ENCODE data around the gene C10orf62.
"Not testable (repeated sequence)": the region's sequence is repeated elsewhere in the genome, so short reads cannot be mapped to it uniquely, and the experiment has no call there.

C10orf62 gene

DNA sequence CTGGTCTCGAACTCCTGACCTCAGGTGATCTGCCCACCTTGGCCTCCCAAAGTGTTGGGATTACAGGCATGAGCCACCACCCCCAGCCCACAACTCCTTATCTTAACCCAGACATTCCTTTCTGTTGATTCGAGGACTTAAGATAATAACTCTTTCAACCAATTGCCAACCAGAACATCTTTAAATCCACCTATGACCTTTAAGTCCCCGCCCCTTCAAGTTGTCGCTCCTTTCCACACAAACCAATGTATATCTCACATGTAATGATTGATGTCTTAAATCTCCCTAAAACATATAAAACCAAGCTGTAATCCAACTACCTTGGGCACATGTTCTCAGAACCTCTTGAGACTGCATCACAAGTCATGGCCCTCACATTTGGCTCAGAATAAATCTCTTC is 24.7 kb upstream of the C10orf62 start:
- DNase-seq (ENCODE audit: low spot score), result no peak

DNA sequence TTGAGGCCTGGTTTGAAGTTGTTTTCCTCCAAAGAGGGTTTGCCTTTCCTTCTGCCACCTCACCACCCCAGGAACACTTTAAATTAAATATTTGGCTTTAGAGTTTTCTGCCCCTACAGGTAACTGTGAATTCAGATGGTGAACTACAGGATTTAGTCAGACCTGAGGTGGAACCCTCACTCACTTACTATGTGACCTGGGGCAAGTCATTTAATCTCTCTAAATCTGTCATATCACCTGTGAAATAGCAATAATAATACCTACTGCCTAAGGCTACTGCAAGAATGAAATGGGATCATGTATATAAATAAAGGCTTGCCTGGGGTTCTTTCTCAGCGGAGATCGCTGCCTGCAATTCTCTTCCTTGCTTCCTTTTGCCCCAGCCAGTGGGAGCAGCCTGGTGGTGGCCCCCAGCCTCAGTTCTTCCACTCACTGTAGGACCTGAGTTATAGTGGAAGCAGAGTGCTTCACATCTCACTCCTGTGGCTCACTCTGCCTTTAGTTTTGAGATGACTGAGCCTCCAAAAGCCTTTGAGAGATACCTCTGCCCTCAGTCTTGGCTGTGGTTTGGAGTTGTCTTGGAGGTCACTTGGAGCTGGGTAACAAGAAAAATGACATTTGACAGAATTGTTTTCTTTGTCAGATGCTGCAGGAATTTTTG is 23.1 kb upstream of the C10orf62 start:
- DNase-seq (ENCODE audit: low spot score), result no peak

DNA sequence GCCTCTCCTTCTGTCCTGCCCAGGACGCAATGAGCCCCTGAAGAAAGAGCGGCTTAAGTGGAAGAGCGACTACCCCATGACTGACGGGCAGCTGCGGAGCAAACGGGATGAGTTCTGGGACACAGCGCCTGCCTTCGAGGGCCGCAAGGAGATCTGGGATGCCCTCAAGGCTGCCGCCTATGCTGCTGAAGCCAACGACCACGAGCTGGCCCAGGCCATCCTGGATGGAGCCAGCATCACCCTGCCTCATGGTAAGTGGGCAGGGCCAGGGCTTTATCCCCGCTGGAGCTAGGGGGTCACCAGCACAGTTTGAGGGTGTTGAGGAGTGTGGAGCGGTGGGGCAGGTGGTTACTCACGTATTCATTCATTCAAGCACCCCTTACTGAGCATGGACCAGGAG is 21.6 kb upstream of the C10orf62 start:
- DNase-seq (ENCODE audit: low spot score), result no peak

GRCh38 chr10:97570146-97570788 is 19.3 kb upstream of the C10orf62 start:
- DNase-seq (ENCODE audit: low spot score), result no peak

GRCh38 chr10:97570789-97571471 is 18.6 kb upstream of the C10orf62 start:
- no peak for DNase-seq (ENCODE audit: low spot score)

DNA sequence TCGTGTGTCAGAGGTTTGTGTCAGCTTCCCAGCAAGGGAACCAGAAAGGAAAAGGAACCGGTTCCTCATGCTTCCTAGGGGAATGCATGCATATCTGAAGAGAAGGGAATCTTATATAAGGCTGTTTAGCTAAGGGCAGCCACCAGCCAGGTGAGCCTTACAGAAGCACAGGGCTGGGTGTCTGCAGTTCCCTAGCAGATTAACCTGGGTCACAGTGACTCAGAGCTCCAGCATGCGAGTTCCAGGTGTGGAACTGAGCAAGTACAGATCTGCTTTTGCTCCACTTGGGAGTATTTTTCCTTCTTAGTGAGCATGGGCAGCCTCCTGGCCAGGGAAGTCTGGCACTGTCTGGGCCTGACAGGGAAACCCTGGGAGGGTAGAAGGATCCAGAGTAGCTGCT is 17.9 kb upstream of the C10orf62 start:
- no peak for DNase-seq (ENCODE audit: low spot score)

- peak; percentile 88 for DNase-seq (ENCODE audit: low spot score)
Observed at GRCh38 chr10:97572214-97572989, 17.1 kb upstream of the C10orf62 start, which contains the start of gene ANKRD2. ANKRD2 (plus strand) TSS chr10:97572779; CDS start chr10:97572789, 10 bp downstream.

DNA sequence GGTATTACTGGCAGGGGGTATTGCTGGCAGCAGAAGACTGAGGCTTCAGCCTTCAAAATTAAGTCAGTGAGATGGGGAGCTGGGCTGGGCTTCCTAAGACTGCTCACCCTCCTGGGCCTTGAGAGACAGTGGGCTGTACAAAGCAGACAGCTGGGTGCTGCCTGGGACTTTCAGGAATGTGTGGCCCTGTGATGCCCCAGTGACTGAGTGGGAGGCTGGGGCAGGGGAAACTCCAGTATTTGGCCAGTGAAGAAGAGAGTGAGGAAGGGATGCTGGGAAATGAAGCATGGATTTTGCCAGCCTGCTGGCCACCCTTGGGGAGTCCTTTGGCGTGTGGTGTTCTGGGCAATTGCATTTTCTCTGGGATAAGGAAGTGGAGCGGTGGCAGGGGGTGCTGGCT is 16.5 kb upstream of the C10orf62 start:
- peak; percentile 41 for DNase-seq (ENCODE audit: low spot score)

- DNase-seq (ENCODE audit: low spot score), result no peak
Observed at GRCh38 chr10:97573672-97574071, 15.8 kb upstream of the C10orf62 start.

- peak; percentile 74 for DNase-seq (ENCODE audit: low spot score)
Observed at GRCh38 chr10:97574374-97575126, 15.0 kb upstream of the C10orf62 start.

- DNase-seq (ENCODE audit: low spot score), result no peak
Observed at GRCh38 chr10:97575127-97575668, 14.3 kb upstream of the C10orf62 start.

- DNase-seq (ENCODE audit: low spot score), result not testable (repeated sequence)
Observed at GRCh38 chr10:97576487-97576886, 13.0 kb upstream of the C10orf62 start.

GRCh38 chr10:97577701-97578100 is 11.8 kb upstream of the C10orf62 start:
- DNase-seq (ENCODE audit: low spot score), result no peak

DNA sequence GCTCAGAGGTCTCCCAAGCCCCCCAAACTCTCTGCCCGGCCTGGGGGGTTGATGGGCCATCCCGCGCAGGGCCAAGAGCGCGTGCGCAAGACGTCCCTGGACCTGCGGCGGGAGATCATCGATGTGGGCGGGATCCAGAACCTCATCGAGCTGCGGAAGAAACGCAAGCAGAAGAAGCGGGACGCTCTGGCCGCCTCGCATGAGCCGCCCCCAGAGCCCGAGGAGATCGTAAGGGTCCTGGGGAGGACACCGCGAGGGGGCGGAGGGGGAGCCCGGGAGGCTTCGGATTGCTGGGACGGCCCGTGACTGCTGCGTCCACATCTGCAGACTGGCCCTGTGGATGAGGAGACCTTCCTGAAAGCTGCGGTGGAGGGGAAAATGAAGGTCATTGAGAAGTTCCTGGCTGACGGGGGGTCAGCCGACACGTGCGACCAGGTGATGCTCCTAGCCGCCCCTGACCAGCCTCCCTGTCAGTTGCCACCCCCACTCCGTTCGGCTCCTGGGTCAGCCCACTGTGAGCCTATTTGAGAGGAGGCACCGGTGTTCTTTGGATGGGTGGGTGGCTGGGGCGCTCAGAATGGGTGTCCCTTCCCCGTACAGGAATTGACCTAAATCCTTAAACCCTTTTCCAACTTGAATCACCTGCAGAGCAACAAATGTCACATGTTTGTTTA is 11.2 kb upstream of the C10orf62 start:
- DNase-seq (ENCODE audit: low spot score), result no peak

DNA sequence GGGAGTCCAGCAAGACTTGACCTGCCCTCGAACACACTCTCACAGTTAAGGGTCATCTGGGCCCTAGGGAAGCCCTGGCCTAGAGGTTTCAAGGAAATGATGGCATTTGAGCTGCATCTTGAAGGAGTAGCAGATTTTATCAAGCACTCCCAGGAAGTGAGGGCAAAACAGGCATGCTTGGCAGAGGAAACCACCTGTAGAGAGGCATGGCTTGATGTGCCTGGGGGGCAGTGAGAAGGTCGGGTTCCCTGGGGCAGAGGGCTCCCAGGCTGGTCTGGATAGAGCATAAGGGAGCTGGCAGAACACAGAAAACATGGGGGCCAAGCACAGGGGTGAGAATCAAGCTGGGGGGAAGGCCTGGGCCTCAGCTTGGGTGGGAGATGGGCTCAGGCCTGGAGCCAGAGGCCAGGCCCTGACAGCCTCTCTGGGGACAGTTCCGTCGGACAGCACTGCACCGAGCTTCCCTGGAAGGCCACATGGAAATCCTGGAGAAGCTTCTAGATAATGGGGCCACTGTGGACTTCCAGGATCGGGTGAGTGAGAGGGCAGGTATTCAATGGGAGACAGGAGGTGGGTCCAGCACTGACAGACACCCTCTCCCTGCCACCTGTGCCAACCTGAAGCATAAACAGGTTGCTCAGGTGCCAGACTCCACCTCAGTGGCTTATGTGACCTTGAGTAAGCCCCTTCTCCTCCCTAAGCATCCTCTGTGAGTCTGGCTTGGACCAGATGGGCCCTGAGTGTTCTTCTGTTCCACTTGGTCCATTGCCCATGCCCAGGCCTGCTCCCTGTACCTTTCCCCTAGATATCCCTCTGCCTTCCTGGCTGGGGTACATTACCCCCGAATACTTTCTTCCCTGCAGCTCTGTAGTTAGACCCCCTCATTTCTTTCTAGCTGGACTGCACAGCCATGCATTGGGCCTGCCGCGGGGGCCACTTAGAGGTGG is 8.8 kb upstream of the C10orf62 start:
- no peak for DNase-seq (ENCODE audit: low spot score)

- DNase-seq (ENCODE audit: low spot score), result no peak
Observed at GRCh38 chr10:97582169-97582568, 7.4 kb upstream of the C10orf62 start.

- DNase-seq (ENCODE audit: low spot score), result no peak
Observed at GRCh38 chr10:97583476-97583875, 6.0 kb upstream of the C10orf62 start.

DNA sequence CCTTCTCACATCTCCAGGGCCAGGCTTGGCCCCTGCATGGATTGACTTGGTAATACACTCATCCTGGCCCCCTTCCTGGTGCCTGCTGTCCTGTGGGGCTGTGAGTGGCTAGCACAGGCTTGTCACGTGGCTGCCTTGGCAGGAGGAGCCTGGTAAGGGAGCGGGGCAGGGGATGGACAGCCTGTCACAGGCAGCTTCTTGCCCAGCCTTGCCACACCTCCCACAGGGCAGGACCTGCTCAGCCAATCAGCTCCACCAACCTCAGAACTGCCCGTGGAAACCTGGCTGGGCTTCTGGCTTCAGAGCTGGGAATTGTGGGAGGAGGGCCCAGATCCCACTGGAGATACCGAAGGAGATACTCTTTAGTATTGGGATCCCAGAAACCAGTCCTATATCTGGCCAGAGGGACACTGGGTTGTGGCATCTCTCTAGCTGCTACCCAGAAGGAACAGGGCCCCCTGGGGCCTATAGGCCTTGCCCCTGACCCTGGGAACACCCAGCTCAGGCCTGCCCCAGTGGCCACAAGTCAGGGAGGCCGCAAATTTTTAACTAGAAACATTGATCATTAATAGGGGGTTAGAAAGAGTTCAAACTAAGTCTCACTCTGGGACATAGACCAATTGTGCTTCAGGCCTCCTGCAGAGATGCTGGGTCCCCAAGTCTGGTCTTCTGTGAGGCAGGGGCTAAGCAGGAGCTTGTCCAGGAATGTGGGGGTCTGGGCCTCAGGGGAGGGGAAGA is 5.3 kb upstream of the C10orf62 start, which contains the start of gene HOGA1:
TSS of gene HOGA1 (plus strand) at position 330 of the 738 bp plus-strand sequence. CDS start at position 645, 315 bp downstream.
- DNase-seq (ENCODE audit: low spot score), result peak; percentile 88

Measured in GM03348 (cell line).